GM23248 (cell line): ENCODE measurements around the gene DPEP2NB.

Experiments
- EZH2 ChIP-seq: fragments of 200-600 bp; sonication (generic); IDR thresholded peaks from 2 replicates; pipeline ENCODE4 v1.6.1; 2018; ENCODE audit warnings: antibody characterized with exemption, mild to moderate bottlenecking; ENCODE audit not compliant: insufficient read depth, poor library complexity, severe bottlenecking
- EZH2phosphoT487 ChIP-seq: fragments of 200-600 bp; sonication (generic); IDR thresholded peaks from 2 replicates; pipeline ENCODE4 v1.6.1; 2018; ENCODE audit warnings: antibody characterized with exemption, moderate library complexity, mild to moderate bottlenecking, low read depth; ENCODE audit not compliant: insufficient read depth

GRCh38 chr16:67993207-67994039 is 22.3 kb downstream of the DPEP2NB start:
- TF ChIP-seq EZH2 (no peak), EZH2phosphoT487 (no peak)
